GM19240 (cell line): ENCODE data around the gene PDZD2.
"Not testable (repeated sequence)": the region's sequence is repeated elsewhere in the genome, so short reads cannot be mapped to it uniquely, and the experiment has no call there.

ENCODE experiments used
- DNase-seq: peaks from one replicate; pipeline ENCODE4 v3.0.0; 2011; ENCODE audit warnings: low spot score; ENCODE audit not compliant: insufficient read length

Gene PDZD2

GRCh38 chr5:31963358-31964006 is 324.6 kb downstream of the PDZD2 start:
- no peak for DNase-seq

- DNase-seq, result no peak
Observed at GRCh38 chr5:31964007-31964360, 325.1 kb downstream of the PDZD2 start.

- no peak for DNase-seq
Observed at GRCh38 chr5:31965227-31965626, 326.3 kb downstream of the PDZD2 start.

GRCh38 chr5:31966936-31967335 is 328.0 kb downstream of the PDZD2 start:
- no peak for DNase-seq

GRCh38 chr5:31967461-31967860 is 328.5 kb downstream of the PDZD2 start:
- DNase-seq, result no peak

- DNase-seq, result no peak
Observed at GRCh38 chr5:31972558-31972957, 333.6 kb downstream of the PDZD2 start.

GRCh38 chr5:31975189-31975612 is 336.3 kb downstream of the PDZD2 start:
- DNase-seq, result not testable (repeated sequence)

GRCh38 chr5:31976169-31976568 is 337.2 kb downstream of the PDZD2 start:
- no peak for DNase-seq

- no peak for DNase-seq
Observed at GRCh38 chr5:31981361-31981945, 342.5 kb downstream of the PDZD2 start.

- DNase-seq, result no peak
Observed at GRCh38 chr5:31982027-31982426, 343.1 kb downstream of the PDZD2 start.

GRCh38 chr5:31982621-31983020 is 343.7 kb downstream of the PDZD2 start:
- DNase-seq, result no peak

- no peak for DNase-seq
Observed at GRCh38 chr5:31983851-31984250, 344.9 kb downstream of the PDZD2 start.

- DNase-seq, result no peak
Observed at GRCh38 chr5:31984691-31985090, 345.8 kb downstream of the PDZD2 start.

GRCh38 chr5:31986101-31986500 is 347.2 kb downstream of the PDZD2 start:
- no peak for DNase-seq

GRCh38 chr5:31987985-31988710 is 349.2 kb downstream of the PDZD2 start:
- DNase-seq, result no peak

- no peak for DNase-seq
Observed at GRCh38 chr5:31990081-31990650, 351.2 kb downstream of the PDZD2 start.

GRCh38 chr5:31990701-31991110 is 351.8 kb downstream of the PDZD2 start:
- no peak for DNase-seq

- DNase-seq, result no peak
Observed at GRCh38 chr5:31992377-31992776, 353.4 kb downstream of the PDZD2 start.

- DNase-seq, result no peak
Observed at GRCh38 chr5:31993165-31993961, 354.4 kb downstream of the PDZD2 start.

- DNase-seq, result no peak
Observed at GRCh38 chr5:31995006-31995405, 356.1 kb downstream of the PDZD2 start.

GRCh38 chr5:31995714-31996113 is 356.8 kb downstream of the PDZD2 start:
- DNase-seq, result no peak

- DNase-seq, result no peak
Observed at GRCh38 chr5:31996909-31997308, 358.0 kb downstream of the PDZD2 start.
